OCI-LY3 (cell line): Measurements from ENCODE around the gene MCF2L2.

Experiments used
- CTCF ChIP-seq: fragments of 200-600, 300-600 bp; sonication (generic); IDR thresholded peaks from 2 replicates; pipeline ENCODE4 v1.5.1; 2014; ENCODE audit warnings: antibody characterized with exemption, low read length, low read depth
- EZH2phosphoT487 ChIP-seq: fragments of 200-600 bp; shearing (Covaris generic); IDR thresholded peaks from 2 replicates; pipeline ENCODE4 v1.6.1; 2018; ENCODE audit warnings: antibody characterized with exemption, mixed run types, low read depth

DNA sequence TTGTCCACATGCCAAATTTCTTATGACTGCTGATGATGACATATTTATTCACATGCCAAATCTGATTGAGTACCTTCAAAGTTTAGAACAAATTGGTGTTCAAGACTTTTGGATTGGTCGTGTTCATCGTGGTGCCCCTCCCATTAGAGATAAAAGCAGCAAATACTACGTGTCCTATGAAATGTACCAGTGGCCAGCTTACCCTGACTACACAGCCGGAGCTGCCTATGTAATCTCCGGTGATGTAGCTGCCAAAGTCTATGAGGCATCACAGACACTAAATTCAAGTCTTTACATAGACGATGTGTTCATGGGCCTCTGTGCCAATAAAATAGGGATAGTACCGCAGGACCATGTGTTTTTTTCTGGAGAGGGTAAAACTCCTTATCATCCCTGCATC lies 158.1 kb downstream of the MCF2L2 start:
- TF ChIP-seq CTCF (no peak), EZH2phosphoT487 (no peak)
